Activated CD8-positive, alpha-beta T cell treated with anti-CD3 and anti-CD28 coated beads for 36 hours (primary cell): ENCODE measurements around the gene LIN52. TPM values are rescaled to one million over a fixed set of nuclear protein-coding genes. Genes with fewer than 3 reads are reported as not detected.

Experiments
- ATAC-seq: fragments of 200-7000 bp; cut with Tn5 transposase; one replicate; pipeline ENCODE4 v1.10.0; 2021; ENCODE audit warnings: mild to moderate bottlenecking, moderate library complexity
- CTCF ChIA-PET: fragments of 350-600 bp; sonication (Branson Sonifier 250); formaldehyde crosslinking; loops from one replicate; lab custom pipeline; 2021; ENCODE audit warnings: antibody characterized with exemption; lab: Charles Lee
- POLR2A ChIA-PET: fragments of 350-600 bp; sonication (Branson Sonifier 250); formaldehyde crosslinking; loops from one replicate; lab custom pipeline; 2021; ENCODE audit warnings: antibody characterized with exemption; lab: Charles Lee
- DNase-seq: peaks from one replicate; pipeline ENCODE4 v3.0.0-alpha.2; 2020
- H3K27ac Mint-ChIP-seq: one replicate; pipeline ENCODE4 v1.8.0; 2021; ENCODE audit warnings: mild to moderate bottlenecking, mixed read lengths
- H3K27me3 Mint-ChIP-seq: one replicate; pipeline ENCODE4 v1.8.0; 2021; ENCODE audit warnings: mixed read lengths
- H3K36me3 Mint-ChIP-seq: one replicate; pipeline ENCODE4 v1.8.0; 2021; ENCODE audit warnings: low read depth, mixed read lengths
- H3K4me1 Mint-ChIP-seq: one replicate; pipeline ENCODE4 v1.8.0; 2021; ENCODE audit warnings: low read depth, mixed read lengths
- H3K4me3 Mint-ChIP-seq: one replicate; pipeline ENCODE4 v1.8.0; 2021; ENCODE audit warnings: mild to moderate bottlenecking, moderate library complexity, mixed read lengths
- H3K9me3 Mint-ChIP-seq: one replicate; pipeline ENCODE4 v1.8.0; 2021; ENCODE audit warnings: mixed read lengths
- CTCF ChIP-seq: fragments of 200-600 bp; IDR thresholded peaks from one replicate; pipeline ENCODE4 v1.8.0; 2022; ENCODE audit warnings: antibody characterized with exemption, mild to moderate bottlenecking
- intact Hi-C: fragments of 100-400 bp; cut with micrococcal nuclease; formaldehyde crosslinking; loops from one replicate; pipeline ENCODE4 v1.10.0; 2022
- total RNA-seq, 2 experiments: library from RNA; stranded (reverse); gene quantifications; one replicate each; pipeline ENCODE4 v1.2.3, GENCODE V29; 2021

Gene LIN52
- total RNA-seq, 2 experiments from 2014 or later, result 10.1 to 10.3 TPM

GRCh38 chr14:74169906-74170305 lies 85.2 kb downstream of the LIN52 start:
- DNase-seq (no peak), ATAC-seq (no peak)
- Mint-ChIP-seq H3K36me3 (peaks cover 1% of the 10 kb centered on the region), H3K27ac (no peak overlapping the region), H3K4me3 (no peak overlapping the region), H3K27me3 (no peaks in the 10 kb centered on the region), H3K4me1 (no peaks in the 10 kb centered on the region), H3K9me3 (no peaks in the 10 kb centered on the region)
- TF ChIP-seq CTCF, result no peak
- ChIA-PET POLR2A (no interaction called here), CTCF (interaction anchor here (1.6 kb wide), 1 partner anchor 9 kb away, joined by 3 read pairs; no protein-coding TSS in a partner anchor)
- intact Hi-C loops, result no loop called here

GRCh38 chr14:74176400-74176793 lies 91.6 kb downstream of the LIN52 start:
- no peak for TF ChIP-seq CTCF
- Mint-ChIP-seq H3K4me1 (no peaks in the 10 kb centered on the region), H3K27me3 (no peaks in the 10 kb centered on the region), H3K36me3 (no peaks in the 10 kb centered on the region), H3K9me3 (no peaks in the 10 kb centered on the region), H3K27ac (no peak overlapping the region), H3K4me3 (no peak overlapping the region)
- POLR2A ChIA-PET, result no interaction called here
- intact Hi-C loops, result no loop called here
- CTCF ChIA-PET, result interaction anchor here (0.9 to 1.9 kb wide), 2 partner anchors 12 to 64 kb away, joined by 3 to 6 read pairs; no protein-coding TSS in a partner anchor
- ATAC-seq, result no peak
- no peak for DNase-seq

- intact Hi-C loops, result no loop called here
- CTCF ChIA-PET, result interaction anchor here (0.8 kb wide), 1 partner anchor 72 kb away, joined by 3 read pairs; no protein-coding TSS in a partner anchor
- DNase-seq, result no peak
- Mint-ChIP-seq H3K27ac (no peak overlapping the region), H3K27me3 (no peaks in the 10 kb centered on the region), H3K4me3 (no peak overlapping the region), H3K9me3 (no peaks in the 10 kb centered on the region), H3K36me3 (peaks cover 3% of the 10 kb centered on the region), H3K4me1 (no peaks in the 10 kb centered on the region)
- no peak for TF ChIP-seq CTCF
- POLR2A ChIA-PET, result no interaction called here
- no peak for ATAC-seq
Observed at GRCh38 chr14:74179856-74180255, 95.1 kb downstream of the LIN52 start.

- intact Hi-C loops, result no loop called here
- no peak for DNase-seq
- no peaks in the 10 kb centered on the region for H3K4me1 Mint-ChIP-seq
- no peak for TF ChIP-seq CTCF
- ChIA-PET POLR2A (interaction anchor here (0.6 kb wide), 1 partner anchor 9 kb away, joined by 3 read pairs; no protein-coding TSS in a partner anchor), CTCF (no interaction called here)
- ATAC-seq, result no peak
- no peaks in the 10 kb centered on the region for H3K9me3 Mint-ChIP-seq
- H3K27ac Mint-ChIP-seq, result no peak overlapping the region
- H3K36me3 Mint-ChIP-seq, result no peaks in the 10 kb centered on the region
- no peak overlapping the region for H3K4me3 Mint-ChIP-seq
- H3K27me3 Mint-ChIP-seq, result no peaks in the 10 kb centered on the region
Observed at GRCh38 chr14:74190927-74191575, 106.3 kb downstream of the LIN52 start.

- H3K4me3 Mint-ChIP-seq, result no peak overlapping the region
- H3K36me3 Mint-ChIP-seq, result peaks cover 7% of the 10 kb centered on the region
Observed at GRCh38 chr14:74194506-74195274, 109.9 kb downstream of the LIN52 start.

More at GRCh38 chr14:74194506-74195274, 109.9 kb downstream of the LIN52 start:
- no peaks in the 10 kb centered on the region for H3K9me3 Mint-ChIP-seq
- no peak for DNase-seq
- CTCF ChIA-PET, result no interaction called here
- no peaks in the 10 kb centered on the region for H3K4me1 Mint-ChIP-seq
- no peak for TF ChIP-seq CTCF
- intact Hi-C loops, result no loop called here
- H3K27me3 Mint-ChIP-seq, result no peaks in the 10 kb centered on the region
- no peak for ATAC-seq
- POLR2A ChIA-PET, result no interaction called here
- H3K27ac Mint-ChIP-seq, result no peak overlapping the region
